ENCODE results near the gene TPO.
"Not testable (repeated sequence)": the region's sequence is repeated elsewhere in the genome, so short reads cannot be mapped to it uniquely, and the experiment has no call there.

The TPO gene

GRCh38 chr2:1393321-1393720, 19.9 kb upstream of the TPO start:
- Histone ChIP-seq H3K4me1 (ENCODE audit: insufficient read depth, low read length) (no peaks in the 10 kb centered on the region; the same call in 1 of the 2 replicates), H3K36me3 (ENCODE audit: insufficient read depth, low read length) (no peaks in the 10 kb centered on the region), H3K9me3 (ENCODE audit: control insufficient read depth, insufficient read depth, low read length) (no peaks in the 10 kb centered on the region), H3K9ac (ENCODE audit: low read depth, low read length) (no peak overlapping the region)

GRCh38 chr2:1394709-1395408, 18.4 kb upstream of the TPO start:
- Histone ChIP-seq H3K4me1 (ENCODE audit: insufficient read depth, low read length) (no peaks in the 10 kb centered on the region), H3K36me3 (ENCODE audit: insufficient read depth, low read length) (no peaks in the 10 kb centered on the region), H3K9ac (ENCODE audit: low read depth, low read length) (no peak overlapping the region), H3K9me3 (ENCODE audit: control insufficient read depth, insufficient read depth, low read length) (no peaks in the 10 kb centered on the region)

- Histone ChIP-seq H3K9ac (ENCODE audit: low read depth, low read length) (no peak overlapping the region), H3K9me3 (ENCODE audit: control insufficient read depth, insufficient read depth, low read length) (peaks cover under 1% of the 10 kb centered on the region; the same call in 1 of the 2 replicates), H3K4me1 (ENCODE audit: insufficient read depth, low read length) (no peaks in the 10 kb centered on the region), H3K36me3 (ENCODE audit: insufficient read depth, low read length) (no peaks in the 10 kb centered on the region)
Observed at GRCh38 chr2:1397350-1397749, 15.9 kb upstream of the TPO start.

GRCh38 chr2:1398191-1398590, 15.1 kb upstream of the TPO start:
- no peak overlapping the region for H3K9ac ChIP-seq (ENCODE audit: low read depth, low read length)

GRCh38 chr2:1400943-1401735, 12.1 kb upstream of the TPO start:
- H3K4me1 ChIP-seq (ENCODE audit: insufficient read depth, low read length): no peaks in the 10 kb centered on the region
- H3K9ac ChIP-seq (ENCODE audit: low read depth, low read length): no peak overlapping the region
- H3K9me3 ChIP-seq (ENCODE audit: control insufficient read depth, insufficient read depth, low read length): peaks cover 3% of the 10 kb centered on the region; the same call in 1 of the 2 replicates
- no peaks in the 10 kb centered on the region for H3K36me3 ChIP-seq (ENCODE audit: insufficient read depth, low read length)

More at GRCh38 chr2:1398191-1398590, 15.1 kb upstream of the TPO start:
- H3K9me3 ChIP-seq (ENCODE audit: control insufficient read depth, insufficient read depth, low read length): peaks cover 3% of the 10 kb centered on the region; the same call in 1 of the 2 replicates
- no peaks in the 10 kb centered on the region for H3K36me3 ChIP-seq (ENCODE audit: insufficient read depth, low read length)
- no peaks in the 10 kb centered on the region for H3K4me1 ChIP-seq (ENCODE audit: insufficient read depth, low read length)

- no peaks in the 10 kb centered on the region for H3K4me1 ChIP-seq (ENCODE audit: insufficient read depth, low read length)
- H3K36me3 ChIP-seq (ENCODE audit: insufficient read depth, low read length): no peaks in the 10 kb centered on the region
- peaks cover 3% of the 10 kb centered on the region; the same call in 1 of the 2 replicates for H3K9me3 ChIP-seq (ENCODE audit: control insufficient read depth, insufficient read depth, low read length)
- no peak overlapping the region for H3K9ac ChIP-seq (ENCODE audit: low read depth, low read length)
Observed at GRCh38 chr2:1402064-1402463, 11.2 kb upstream of the TPO start.

- H3K36me3 ChIP-seq (ENCODE audit: insufficient read depth, low read length): no peaks in the 10 kb centered on the region
- H3K4me1 ChIP-seq (ENCODE audit: insufficient read depth, low read length): no peaks in the 10 kb centered on the region
- H3K9me3 ChIP-seq (ENCODE audit: control insufficient read depth, insufficient read depth, low read length): peaks cover 3% of the 10 kb centered on the region; the same call in 1 of the 2 replicates
- no peak overlapping the region for H3K9ac ChIP-seq (ENCODE audit: low read depth, low read length)
Observed at GRCh38 chr2:1403565-1403964, 9.7 kb upstream of the TPO start.

GRCh38 chr2:1405124-1405523, 8.1 kb upstream of the TPO start:
- Histone ChIP-seq H3K36me3 (ENCODE audit: insufficient read depth, low read length) (no peaks in the 10 kb centered on the region), H3K9me3 (ENCODE audit: control insufficient read depth, insufficient read depth, low read length) (peaks cover 3% of the 10 kb centered on the region; the same call in 1 of the 2 replicates), H3K4me1 (ENCODE audit: insufficient read depth, low read length) (no peaks in the 10 kb centered on the region), H3K9ac (ENCODE audit: low read depth, low read length) (no peak overlapping the region)

GRCh38 chr2:1405967-1406366, 7.3 kb upstream of the TPO start:
- Histone ChIP-seq H3K36me3 (ENCODE audit: insufficient read depth, low read length) (no peaks in the 10 kb centered on the region), H3K9me3 (ENCODE audit: control insufficient read depth, insufficient read depth, low read length) (peaks cover 3% of the 10 kb centered on the region; the same call in 1 of the 2 replicates), H3K9ac (ENCODE audit: low read depth, low read length) (no peak overlapping the region), H3K4me1 (ENCODE audit: insufficient read depth, low read length) (no peaks in the 10 kb centered on the region)

- Histone ChIP-seq H3K9me3 (ENCODE audit: control insufficient read depth, insufficient read depth, low read length) (peaks cover 3% of the 10 kb centered on the region; the same call in 1 of the 2 replicates), H3K36me3 (ENCODE audit: insufficient read depth, low read length) (no peaks in the 10 kb centered on the region), H3K9ac (ENCODE audit: low read depth, low read length) (no peak overlapping the region), H3K4me1 (ENCODE audit: insufficient read depth, low read length) (no peaks in the 10 kb centered on the region)
Observed at GRCh38 chr2:1406434-1406833, 6.8 kb upstream of the TPO start.

GRCh38 chr2:1407950-1408675, 5.2 kb upstream of the TPO start:
- Histone ChIP-seq H3K9ac (ENCODE audit: low read depth, low read length) (no peak overlapping the region), H3K9me3 (ENCODE audit: control insufficient read depth, insufficient read depth, low read length) (no peaks in the 10 kb centered on the region), H3K36me3 (ENCODE audit: insufficient read depth, low read length) (no peaks in the 10 kb centered on the region), H3K4me1 (ENCODE audit: insufficient read depth, low read length) (no peaks in the 10 kb centered on the region)

GRCh38 chr2:1414121-1414520, 858 bp downstream of the TPO start:
- H3K36me3 ChIP-seq (ENCODE audit: insufficient read depth, low read length): no peaks in the 10 kb centered on the region
- no peak overlapping the region for H3K9ac ChIP-seq (ENCODE audit: low read depth, low read length)
- H3K9me3 ChIP-seq (ENCODE audit: control insufficient read depth, insufficient read depth, low read length): no peaks in the 10 kb centered on the region
- no peaks in the 10 kb centered on the region for H3K4me1 ChIP-seq (ENCODE audit: insufficient read depth, low read length)

GRCh38 chr2:1414901-1415300, 1.6 kb downstream of the TPO start:
- not testable (repeated sequence) for H3K36me3 ChIP-seq (ENCODE audit: insufficient read depth, low read length); H3K4me1 ChIP-seq (ENCODE audit: insufficient read depth, low read length); H3K9me3 ChIP-seq (ENCODE audit: control insufficient read depth, insufficient read depth, low read length); H3K9ac ChIP-seq (ENCODE audit: low read depth, low read length)

- Histone ChIP-seq H3K36me3 (ENCODE audit: insufficient read depth, low read length) (no peaks in the 10 kb centered on the region), H3K9ac (ENCODE audit: low read depth, low read length) (no peak overlapping the region), H3K9me3 (ENCODE audit: control insufficient read depth, insufficient read depth, low read length) (no peaks in the 10 kb centered on the region), H3K4me1 (ENCODE audit: insufficient read depth, low read length) (no peaks in the 10 kb centered on the region)
Observed at GRCh38 chr2:1415501-1415900, 2.2 kb downstream of the TPO start.
